HCT116 (cell line): ENCODE measurements around the gene OR51E1. TPM values are rescaled to one million over a fixed set of nuclear protein-coding genes. Genes with fewer than 3 reads are reported as not detected.

Experiments used
- ATAC-seq: fragments of 200-7000 bp; cut with Tn5 transposase; 2 replicates; pipeline ENCODE4 v1.9.1; 2020; ENCODE audit warnings: mild to moderate bottlenecking, moderate library complexity
- BruUV-seq: library from RNA; stranded (reverse); fragments of 400-500 nt; replicated peaks from 2 replicates; lab custom pipeline; 2021; lab: Mats Ljungman, UMichigan
- CTCF ChIA-PET: fragments of 300-600 bp; sonication (Branson Sonifier 250); formaldehyde crosslinking; loops from one replicate; lab custom pipeline; 2021; ENCODE audit warnings: antibody characterized with exemption; lab: Charles Lee
- POLR2A ChIA-PET: fragments of 300-600, 350-600 bp; sonication (Branson Sonifier 250); formaldehyde crosslinking; loops from one replicate; lab custom pipeline; 2021; ENCODE audit warnings: antibody characterized with exemption; lab: Charles Lee
- RAD21 ChIA-PET, 2 experiments: fragments of 300-600 bp; sonication (Branson Sonifier 250); formaldehyde crosslinking; loops; one replicate each; lab custom pipeline; 2023; ENCODE audit warnings: low total read pairs in 2 of 2; ENCODE audit not compliant: uncharacterized antibody in 2 of 2, unreplicated experiment in 2 of 2, low non-redundant PET in 1 of 2; lab: Charles Lee
- DNase-seq: peaks from one replicate; pipeline ENCODE4 v3.0.0-alpha.2; 2010; ENCODE audit warnings: low read depth, low spot score
- H2AFZ ChIP-seq: fragments of 200-600 bp; shearing (Covaris generic), sonication (generic); 2 replicates; pipeline ENCODE4 v1.6.1; 2017; ENCODE audit warnings: low read depth, mixed run types, mixed read lengths, antibody characterized with exemption, low read length; ENCODE audit not compliant: poor library complexity, severe bottlenecking
- H3K27ac ChIP-seq: 2 replicates; pipeline ENCODE4 v1.5.1; 2012; ENCODE audit warnings: low read depth, low read length
- H3K27me3 ChIP-seq: fragments of 200-600 bp; sonication (generic); 2 replicates; pipeline ENCODE4 v1.6.1; 2016; ENCODE audit warnings: mixed run types, low read length, mixed read lengths; ENCODE audit not compliant: insufficient read depth
- H3K36me3 ChIP-seq, 2 experiments: fragments of 200-500 bp in 1 of 2; fragments of 200-600 bp in 1 of 2; sonication (Bioruptor generic) in 1 of 2; sonication (generic) in 1 of 2; 2 replicates each; pipeline versions ENCODE4 v1.5.1 to v1.6.1; 2014 to 2016; ENCODE audit warnings: low read length in 2 of 2, inconsistent platforms in 1 of 2, mixed read lengths in 1 of 2, mixed run types in 1 of 2; ENCODE audit not compliant: insufficient read depth in 2 of 2, control insufficient read depth in 1 of 2
- H3K4me1 ChIP-seq, 2 experiments: fragments of 200-600 bp in 1 of 2; sonication (generic) in 1 of 2; 2 replicates each; pipeline versions ENCODE4 v1.5.1 to v1.6.1; 2012 to 2017; ENCODE audit warnings: low read length in 2 of 2, inconsistent platforms in 1 of 2, mild to moderate bottlenecking in 1 of 2, mixed read lengths in 1 of 2, mixed run types in 1 of 2, moderate library complexity in 1 of 2; ENCODE audit not compliant: insufficient read depth in 2 of 2, control insufficient read depth in 1 of 2
- H3K4me2 ChIP-seq: fragments of 200-600 bp; sonication (generic); 2 replicates; pipeline ENCODE4 v1.6.1; 2017; ENCODE audit warnings: mixed run types, low read length, mixed read lengths
- H3K4me3 ChIP-seq, 2 experiments: fragments of 200-600 bp in 1 of 2; sonication (generic) in 1 of 2; replicated peaks in 1 of 2; 2 replicates each; pipeline ENCODE4 v1.5.1; 2011 to 2016; ENCODE audit warnings: low read length in 2 of 2, control low read depth in 1 of 2, low read depth in 1 of 2, mild to moderate bottlenecking in 1 of 2, mixed read lengths in 1 of 2, mixed run types in 1 of 2
- H3K79me2 ChIP-seq: fragments of 200-600 bp; sonication (generic); 2 replicates; pipeline ENCODE4 v1.6.1; 2017; ENCODE audit warnings: mild to moderate bottlenecking, mixed run types, low read length, moderate library complexity, mixed read lengths; ENCODE audit not compliant: insufficient read depth
- H3K9ac ChIP-seq: fragments of 200-600 bp; sonication (generic); 2 replicates; pipeline ENCODE4 v1.6.1; 2016; ENCODE audit warnings: low read length, mixed read lengths
- H3K9me2 ChIP-seq: fragments of 200-600 bp; sonication (generic), shearing (Covaris generic); 2 replicates; pipeline ENCODE4 v1.6.1; 2017; ENCODE audit warnings: mixed run types, mild to moderate bottlenecking, moderate library complexity; ENCODE audit not compliant: insufficient read depth
- H3K9me3 ChIP-seq, 2 experiments: fragments of 200-500 bp in 1 of 2; fragments of 200-600 bp in 1 of 2; sonication (Bioruptor generic) in 1 of 2; sonication (generic) in 1 of 2; 2 replicates each; pipeline ENCODE4 v1.6.1; 2014 to 2017; ENCODE audit warnings: low read length in 2 of 2, mixed read lengths in 2 of 2, inconsistent platforms in 1 of 2, low read depth in 1 of 2, mild to moderate bottlenecking in 1 of 2, mixed run types in 1 of 2, moderate library complexity in 1 of 2; ENCODE audit not compliant: control insufficient read depth in 1 of 2, insufficient read depth in 1 of 2
- H4K20me1 ChIP-seq: fragments of 200-600 bp; sonication (generic), shearing (Covaris generic); 2 replicates; pipeline ENCODE4 v1.6.1; 2017; ENCODE audit warnings: mixed run types, mild to moderate bottlenecking, moderate library complexity; ENCODE audit not compliant: insufficient read depth
- CEBPB ChIP-seq: IDR thresholded peaks from 2 replicates; pipeline ENCODE4 v1.6.1; 2012; ENCODE audit warnings: low read depth
- EGR1 ChIP-seq: IDR thresholded peaks from 2 replicates; pipeline ENCODE4 v1.6.1; 2012; ENCODE audit warnings: low read depth
- ELF1 ChIP-seq: IDR thresholded peaks from 2 replicates; pipeline ENCODE4 v1.6.1; 2012; ENCODE audit warnings: low read depth, borderline replicate concordance
- EZH2phosphoT487 ChIP-seq: fragments of 200-600 bp; IDR thresholded peaks from 2 replicates; pipeline ENCODE4 v1.6.1; 2018; ENCODE audit warnings: antibody characterized with exemption, borderline replicate concordance
- MAX ChIP-seq: IDR thresholded peaks from 2 replicates; pipeline ENCODE4 v1.6.1; 2012
- POLR2AphosphoS5 ChIP-seq: IDR thresholded peaks from 2 replicates; pipeline ENCODE4 v1.6.1; 2011; ENCODE audit warnings: mild to moderate bottlenecking, low read depth, low read length, moderate library complexity
- REST ChIP-seq: IDR thresholded peaks from 2 replicates; pipeline ENCODE4 v1.6.1; 2012; ENCODE audit warnings: low read depth
- SIN3A ChIP-seq: IDR thresholded peaks from 2 replicates; pipeline ENCODE4 v1.6.1; 2012; ENCODE audit warnings: low read depth
- SRF ChIP-seq: IDR thresholded peaks from 2 replicates; pipeline ENCODE4 v1.6.1; 2012; ENCODE audit warnings: low read depth
- YY1 ChIP-seq: IDR thresholded peaks from 2 replicates; pipeline ENCODE4 v1.6.1; 2011; ENCODE audit warnings: low read length, low read depth, moderate library complexity, mild to moderate bottlenecking; ENCODE audit not compliant: insufficient replicate concordance; ENCODE audit errors: extremely low read depth
- ZBTB33 ChIP-seq: IDR thresholded peaks from 2 replicates; pipeline ENCODE4 v1.6.1; 2011; ENCODE audit warnings: mild to moderate bottlenecking, low read length, moderate library complexity; ENCODE audit not compliant: insufficient replicate concordance; ENCODE audit errors: extremely low read depth
- intact Hi-C: fragments of 100-400 bp; cut with micrococcal nuclease; formaldehyde crosslinking; loops from 2 replicates; pipeline ENCODE4 v1.10.0; 2022
- total RNA-seq: library from RNA; stranded (reverse); gene quantifications from one replicate; pipeline ENCODE4 v1.2.1, GENCODE V29; 2021; ENCODE audit not compliant: unreplicated experiment

The OR51E1 gene
- total RNA-seq, 1 experiment from 2014 or later, result not detected

- no peak for TF ChIP-seq ZBTB33
- TF ChIP-seq REST, result no peak
Measured at GRCh38 chr11:4671741-4672140, 28.0 kb downstream of the OR51E1 start (continued).

- POLR2A ChIA-PET, result no interaction called here
- no peak for TF ChIP-seq POLR2AphosphoS5
- TF ChIP-seq REST, result no peak
- TF ChIP-seq MAX, result no peak
- TF ChIP-seq SIN3A, result no peak
- no peak for TF ChIP-seq SRF
- no peak for TF ChIP-seq CEBPB
- no peak for TF ChIP-seq EGR1
- no peak for TF ChIP-seq EZH2phosphoT487
- TF ChIP-seq ELF1, result no peak
- no peak for TF ChIP-seq YY1
- BruUV-seq, result no TSS peak
- Histone ChIP-seq H3K4me1 (no peaks in the 10 kb centered on the region), H3K4me3 (no peak overlapping the region), H3K36me3 (no peaks in the 10 kb centered on the region), H4K20me1 (no peaks in the 10 kb centered on the region), H3K9me2 (no peaks in the 10 kb centered on the region), H3K27me3 (peaks cover 39% of the 10 kb centered on the region), H3K79me2 (no peaks in the 10 kb centered on the region), H3K4me2 (no peak overlapping the region), H3K9me3 (no peaks in the 10 kb centered on the region), H2AFZ (no peak overlapping the region), H3K27ac (no peak overlapping the region), H3K9ac (no peak overlapping the region)
- DNase-seq, result no peak
- RAD21 ChIA-PET, result no interaction called here
- CTCF ChIA-PET, result no interaction called here
- intact Hi-C loops, result no loop called here
- no peak for ATAC-seq
Measured at GRCh38 chr11:4672470-4672869, 28.7 kb downstream of the OR51E1 start.
